Omental fat pad (tissue), 4 donors: ENCODE results near the gene ARAP1. TPM values are rescaled to one million over a fixed set of nuclear protein-coding genes. Genes with fewer than 3 reads are reported as not detected.

ENCODE experiments used
- ATAC-seq: fragments of 150-250 bp; one replicate; pipeline ENCODE4 v1.9.1; 2016; ENCODE audit warnings: mild to moderate bottlenecking, moderate library complexity; ENCODE audit not compliant: low FRiP score
- DNase-seq: peaks from one replicate; pipeline ENCODE4 v3.0.0-alpha.2; 2019; ENCODE audit warnings: low spot score
- CTCF ChIP-seq, 3 donors: fragments of 450-650 bp; IDR thresholded peaks; one replicate each; pipeline ENCODE4 v1.5.1; 2016 to 2017; ENCODE audit warnings: antibody characterized with exemption in 3 of 3, mild to moderate bottlenecking in 3 of 3, moderate library complexity in 2 of 3
- total RNA-seq, 4 donors: library from RNA; depleted of rRNA; stranded (reverse); fragments of >200 nt; gene quantifications; one replicate each; pipeline ENCODE4 v1.1.0, GENCODE V29; 2016

The ARAP1 gene
- total RNA-seq, 4 donors from 2014 or later, result 112 to 204 (median 123) TPM

GRCh38 chr11:72673284-72673942 is 78.8 kb downstream of the ARAP1 start:
- no peak for TF ChIP-seq CTCF (IDR thresholded peaks at IDR 0.05)
- no peak for ATAC-seq
- no peak for DNase-seq

- ATAC-seq, result no peak
- DNase-seq, result no peak
- no peak for TF ChIP-seq CTCF (IDR thresholded peaks at IDR 0.05)
Measured at GRCh38 chr11:72672597-72673238, 79.5 kb downstream of the ARAP1 start.

- no peak for TF ChIP-seq CTCF (IDR thresholded peaks at IDR 0.05)
- DNase-seq (no peak), ATAC-seq (no peak)
Measured at GRCh38 chr11:72671152-72672099, 80.8 kb downstream of the ARAP1 start.

- no peak for TF ChIP-seq CTCF (IDR thresholded peaks at IDR 0.05)
- DNase-seq (no peak), ATAC-seq (no peak)
Measured at GRCh38 chr11:72670041-72670440, 82.2 kb downstream of the ARAP1 start.

- ATAC-seq, result no peak
- no peak for DNase-seq
- no peak for TF ChIP-seq CTCF (IDR thresholded peaks at IDR 0.05)
Measured at GRCh38 chr11:72669527-72669926, 82.7 kb downstream of the ARAP1 start.

GRCh38 chr11:72668629-72669347 is 83.4 kb downstream of the ARAP1 start:
- DNase-seq (no peak), ATAC-seq (no peak)
- TF ChIP-seq CTCF (IDR thresholded peaks at IDR 0.05), result no peak
